Naive thymus-derived CD8-positive, alpha-beta T cell (primary cell): ENCODE results near the gene GRIA1. TPM values are rescaled to one million over a fixed set of nuclear protein-coding genes. Genes with fewer than 3 reads are reported as not detected.

Source experiments
- ATAC-seq, 2 donors: fragments of 150-1000 bp; cut with Tn5 transposase in 1 of 2; sonication (Bioruptor Pico), chemical (Tn5 transposase) in 1 of 2; 1 replicate in 1 of 2; 2 replicates in 1 of 2; pipeline ENCODE4 v1.10.0; 2021; ENCODE audit warnings: mild to moderate bottlenecking in 2 of 2, moderate library complexity in 2 of 2
- POLR2A ChIA-PET: fragments of 350-600 bp; sonication (Branson Sonifier 250); formaldehyde crosslinking; loops from one replicate; lab custom pipeline; 2021; ENCODE audit warnings: antibody characterized with exemption; lab: Charles Lee
- DNase-seq, 10 donors: peaks; one replicate each; pipeline versions ENCODE4 v3.0.0 to v3.0.0-alpha.2; 2020 to 2022
- H3K27ac Mint-ChIP-seq, 10 donors: one replicate each; pipeline ENCODE4 v1.8.0; 2020 to 2022; ENCODE audit warnings: mild to moderate bottlenecking in 10 of 10, mixed read lengths in 10 of 10, moderate library complexity in 4 of 10, inconsistent platforms in 1 of 10
- H3K27me3 Mint-ChIP-seq, 5 donors: one replicate each; pipeline ENCODE4 v1.8.0; 2021 to 2022; ENCODE audit warnings: mixed read lengths in 5 of 5
- H3K36me3 Mint-ChIP-seq, 3 donors: one replicate each; pipeline ENCODE4 v1.8.0; 2020 to 2022; ENCODE audit warnings: mixed read lengths in 3 of 3, mild to moderate bottlenecking in 2 of 3, inconsistent platforms in 1 of 3
- H3K4me1 Mint-ChIP-seq, 4 donors: one replicate each; pipeline ENCODE4 v1.8.0; 2021 to 2022; ENCODE audit warnings: mixed read lengths in 4 of 4
- H3K4me3 Mint-ChIP-seq, 10 donors: one replicate each; pipeline ENCODE4 v1.8.0; 2020 to 2022; ENCODE audit warnings: mild to moderate bottlenecking in 10 of 10, mixed read lengths in 10 of 10, moderate library complexity in 6 of 10, inconsistent platforms in 1 of 10
- H3K9me3 Mint-ChIP-seq, 9 donors: one replicate each; pipeline ENCODE4 v1.8.0; 2020 to 2022; ENCODE audit warnings: mixed read lengths in 9 of 9, mild to moderate bottlenecking in 3 of 9, inconsistent platforms in 1 of 9, moderate library complexity in 1 of 9
- polyA plus RNA-seq, 3 donors: library from polyadenylated mRNA; unstranded; fragments of 300-500 nt; fragmentation: Illumina TruSeq; gene quantifications; one replicate each; pipeline ENCODE4 v1.2.3, GENCODE V29; 2021
- total RNA-seq, 8 experiments: library from RNA in 2 of 8; stranded (reverse) in 2 of 8; gene quantifications; one replicate each; pipeline ENCODE4 v1.2.3 and lab custom pipeline; 2021 to 2026

GRIA1 gene
- total RNA-seq (not detected), polyA plus RNA-seq (not detected), total RNA-seq (lab: John Stamatoyannopoulos, UW) (0 reads per million in 6 experiments)

DNA sequence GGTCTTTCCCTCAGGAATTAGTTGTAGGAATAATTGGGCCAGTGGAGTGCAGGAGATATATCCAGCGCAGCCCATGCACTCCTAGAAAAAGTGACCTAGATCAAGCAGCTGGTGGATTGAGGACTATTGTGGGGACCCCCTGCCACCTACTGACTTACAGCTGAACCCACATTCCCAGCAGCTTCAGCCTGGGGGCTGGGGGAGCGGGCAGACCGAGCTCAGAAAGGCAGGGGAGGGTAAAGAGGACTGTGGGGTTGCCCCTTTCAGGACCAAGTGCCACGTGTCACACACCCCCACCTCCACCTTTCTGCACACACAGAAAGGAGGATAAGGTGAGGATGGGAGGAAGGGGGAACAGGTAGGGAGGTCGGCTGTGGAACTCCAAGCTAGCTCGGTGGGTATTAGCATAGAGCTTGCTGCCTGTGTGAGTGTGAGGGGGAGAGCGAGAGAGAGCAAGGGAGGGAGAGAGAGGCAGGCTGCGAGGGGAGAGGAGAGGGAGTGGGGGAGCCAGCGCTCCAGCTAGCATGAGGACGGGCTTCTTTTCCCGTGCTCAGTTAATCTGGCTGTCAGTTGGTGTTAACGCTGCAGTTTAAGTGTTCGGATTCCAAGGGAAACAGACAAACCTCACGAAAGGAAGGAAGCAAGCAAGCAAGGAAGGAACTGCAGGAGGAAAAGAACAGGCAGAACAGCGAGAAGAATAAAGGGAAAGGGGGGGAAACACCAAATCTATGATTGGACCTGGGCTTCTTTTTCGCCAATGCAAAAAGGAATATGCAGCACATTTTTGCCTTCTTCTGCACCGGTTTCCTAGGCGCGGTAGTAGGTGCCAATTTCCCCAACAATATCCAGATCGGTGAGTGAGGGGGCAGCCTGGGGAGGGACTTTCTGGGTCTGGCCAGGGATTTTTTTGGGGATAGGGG is at the start of gene GRIA1:
Gene GRIA1 (plus strand): TSS at position 553 of the 920 bp plus-strand sequence.
- DNase-seq (no peak), ATAC-seq (no peak)
- peaks cover 0 to 2% (median 0%) of the 10 kb centered on the region in 9 donors for H3K9me3 Mint-ChIP-seq
- peak within 1 kb of the TSS in 1 of 10 donors; percentile 18 for H3K27ac Mint-ChIP-seq
- H3K4me3 Mint-ChIP-seq, result no peak within 1 kb of the TSS
- POLR2A ChIA-PET, result no interaction called here
- H3K27me3 Mint-ChIP-seq, result peaks cover 26 to 52% (median 35%) of the 10 kb centered on the region in 5 donors
- H3K4me1 Mint-ChIP-seq, result peaks cover 0 to 2% (median 0%) of the 10 kb centered on the region in 4 donors
- H3K36me3 Mint-ChIP-seq, result no peaks in the 10 kb centered on the region

DNA sequence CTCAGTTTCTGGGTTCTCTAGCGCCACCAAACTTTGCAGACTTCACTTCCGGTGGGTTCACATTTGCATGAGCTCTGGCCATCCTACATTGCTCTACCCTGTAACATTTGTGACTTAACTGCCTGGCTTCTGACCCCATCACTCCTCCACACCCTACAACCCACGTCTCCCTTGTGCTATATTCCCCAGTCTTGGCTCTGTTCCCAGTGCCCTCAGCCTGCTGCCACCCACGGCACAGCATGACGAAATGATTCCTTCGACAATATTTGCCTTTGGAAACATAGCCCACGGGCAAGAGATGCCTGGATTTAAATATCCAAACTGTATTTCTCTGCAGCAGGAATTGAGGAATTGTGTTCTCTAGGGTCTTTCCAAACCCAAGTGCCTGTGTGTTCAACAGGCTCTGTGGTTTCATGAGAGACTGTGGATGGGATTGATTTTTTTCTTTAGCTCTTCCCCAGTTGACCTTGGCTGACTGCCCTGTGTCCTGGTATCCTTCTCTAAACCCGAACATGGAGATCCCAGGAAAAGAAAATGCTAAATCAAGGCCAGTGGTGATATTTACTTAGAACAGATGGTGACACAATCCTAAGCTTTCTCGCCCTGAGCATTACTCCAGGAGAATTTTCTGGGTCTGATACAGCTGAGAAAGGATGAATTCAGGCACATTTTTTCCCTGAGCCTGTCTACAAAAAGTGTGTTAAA is 44.4 kb upstream of the GRIA1 start:
- no peak for ATAC-seq
- H3K27me3 Mint-ChIP-seq, result peaks cover 0 to 3% (median 0%) of the 10 kb centered on the region in 5 donors
- no peaks in the 10 kb centered on the region for H3K4me1 Mint-ChIP-seq
- H3K36me3 Mint-ChIP-seq, result no peaks in the 10 kb centered on the region
- H3K9me3 Mint-ChIP-seq, result peaks cover 0 to 2% (median 0%) of the 10 kb centered on the region in 9 donors
- DNase-seq, result no peak
- no peak overlapping the region for H3K4me3 Mint-ChIP-seq
- POLR2A ChIA-PET, result no interaction called here
- no peak overlapping the region for H3K27ac Mint-ChIP-seq

- no peak overlapping the region for H3K27ac Mint-ChIP-seq
- no peaks in the 10 kb centered on the region for H3K4me1 Mint-ChIP-seq
- no peaks in the 10 kb centered on the region for H3K36me3 Mint-ChIP-seq
- H3K4me3 Mint-ChIP-seq, result no peak overlapping the region
- H3K27me3 Mint-ChIP-seq, result peaks cover 0 to 14% (median 4%) of the 10 kb centered on the region in 5 donors
- peaks cover 0 to 4% (median 0%) of the 10 kb centered on the region in 9 donors for H3K9me3 Mint-ChIP-seq
- POLR2A ChIA-PET, result no interaction called here
- DNase-seq, result no peak
- ATAC-seq, result no peak
These were observed 42.9 kb upstream of the GRIA1 start for GRCh38 chr5:153447534-153447933.

DNA sequence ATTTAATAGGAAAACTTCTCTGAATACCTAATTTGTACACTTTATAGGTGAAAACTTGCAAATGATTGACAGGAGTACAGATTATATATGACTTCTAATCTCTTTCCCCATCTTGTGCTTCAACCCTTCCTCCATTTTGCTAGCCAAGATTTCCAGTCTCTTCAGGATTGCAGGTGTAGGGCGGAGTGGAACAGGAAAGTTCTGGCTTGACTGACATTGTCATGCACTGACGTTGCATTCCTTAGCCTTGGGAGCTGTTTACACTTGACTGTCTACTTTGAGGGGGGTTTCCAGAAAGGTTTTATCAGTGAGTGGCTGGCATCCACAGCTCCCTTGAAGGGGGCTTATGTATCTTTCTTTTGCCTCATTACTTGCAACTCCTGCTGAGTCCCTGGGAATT is 34.1 kb upstream of the GRIA1 start:
- peaks cover 0 to 9% (median 0%) of the 10 kb centered on the region in 9 donors for H3K9me3 Mint-ChIP-seq
- no peaks in the 10 kb centered on the region for H3K4me1 Mint-ChIP-seq
- H3K27me3 Mint-ChIP-seq, result peaks cover 0 to 18% (median 2%) of the 10 kb centered on the region in 5 donors
- H3K27ac Mint-ChIP-seq, result no peak overlapping the region
- no peaks in the 10 kb centered on the region for H3K36me3 Mint-ChIP-seq
- no peak overlapping the region for H3K4me3 Mint-ChIP-seq
- ATAC-seq, result no peak
- DNase-seq, result no peak
- POLR2A ChIA-PET, result no interaction called here

- POLR2A ChIA-PET, result no interaction called here
- Mint-ChIP-seq H3K27ac (no peak overlapping the region), H3K9me3 (peaks cover 0 to 9% (median 0%) of the 10 kb centered on the region in 9 donors), H3K4me1 (no peaks in the 10 kb centered on the region), H3K27me3 (peaks cover 0 to 14% (median 2%) of the 10 kb centered on the region in 5 donors), H3K4me3 (no peak overlapping the region), H3K36me3 (no peaks in the 10 kb centered on the region)
- ATAC-seq (no peak), DNase-seq (no peak)
These were observed 33.5 kb upstream of the GRIA1 start for GRCh38 chr5:153456993-153457392.

- Mint-ChIP-seq H3K27me3 (peaks cover 0 to 6% (median 0%) of the 10 kb centered on the region in 5 donors), H3K4me1 (no peaks in the 10 kb centered on the region), H3K4me3 (no peak overlapping the region), H3K36me3 (no peaks in the 10 kb centered on the region), H3K9me3 (peaks cover 0 to 9% (median 0%) of the 10 kb centered on the region in 9 donors), H3K27ac (no peak overlapping the region)
- ATAC-seq (no peak), DNase-seq (no peak)
- POLR2A ChIA-PET, result no interaction called here
These were observed 32.2 kb upstream of the GRIA1 start for GRCh38 chr5:153458268-153458667.

DNA sequence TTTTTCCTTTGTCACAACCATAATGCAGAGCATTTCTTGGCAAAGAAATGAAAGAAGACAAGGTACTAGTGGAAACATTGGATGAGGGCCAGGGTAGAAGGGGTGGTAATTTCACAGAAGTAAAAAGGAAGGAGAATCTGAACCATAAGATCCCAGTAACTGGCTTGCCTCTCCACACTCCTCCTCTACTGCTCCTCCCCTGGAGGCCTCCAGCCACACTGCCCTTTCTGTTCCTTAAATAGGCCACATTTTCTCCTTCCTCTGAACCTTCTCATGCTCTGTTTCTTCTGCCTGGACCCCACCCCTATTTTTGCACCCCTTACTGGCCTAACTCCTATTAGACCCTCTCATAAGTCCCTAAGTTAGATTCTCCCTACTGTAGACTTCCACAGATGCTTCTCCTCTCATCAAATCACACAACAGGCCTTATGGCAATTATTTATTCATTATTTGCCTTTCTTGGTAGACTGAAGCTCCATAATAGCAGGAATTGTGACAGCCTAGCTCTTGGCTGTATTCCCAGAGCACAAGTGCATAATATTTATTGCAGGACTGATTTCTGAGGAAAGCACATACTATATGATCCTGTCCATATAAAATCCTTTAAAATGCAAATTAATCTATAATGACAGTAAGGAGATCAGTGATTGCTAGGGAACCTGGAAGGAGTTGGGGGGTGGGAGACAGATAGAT is 31.3 kb upstream of the GRIA1 start:
- POLR2A ChIA-PET, result no interaction called here
- no peak overlapping the region for H3K4me3 Mint-ChIP-seq
- ATAC-seq (no peak), DNase-seq (no peak)
- H3K9me3 Mint-ChIP-seq, result peaks cover 0 to 7% (median 0%) of the 10 kb centered on the region in 9 donors
- peaks cover 0 to 3% (median 0%) of the 10 kb centered on the region in 5 donors for H3K27me3 Mint-ChIP-seq
- H3K4me1 Mint-ChIP-seq, result no peaks in the 10 kb centered on the region
- H3K36me3 Mint-ChIP-seq, result no peaks in the 10 kb centered on the region
- no peak overlapping the region for H3K27ac Mint-ChIP-seq

GRCh38 chr5:153460421-153460820 is 30.0 kb upstream of the GRIA1 start:
- Mint-ChIP-seq H3K9me3 (peaks cover 0 to 4% (median 0%) of the 10 kb centered on the region in 9 donors), H3K27me3 (peaks cover 0 to 2% (median 0%) of the 10 kb centered on the region in 5 donors), H3K4me3 (no peak overlapping the region), H3K4me1 (no peaks in the 10 kb centered on the region), H3K36me3 (no peaks in the 10 kb centered on the region), H3K27ac (no peak overlapping the region)
- DNase-seq (no peak), ATAC-seq (no peak)
- POLR2A ChIA-PET, result no interaction called here

DNA sequence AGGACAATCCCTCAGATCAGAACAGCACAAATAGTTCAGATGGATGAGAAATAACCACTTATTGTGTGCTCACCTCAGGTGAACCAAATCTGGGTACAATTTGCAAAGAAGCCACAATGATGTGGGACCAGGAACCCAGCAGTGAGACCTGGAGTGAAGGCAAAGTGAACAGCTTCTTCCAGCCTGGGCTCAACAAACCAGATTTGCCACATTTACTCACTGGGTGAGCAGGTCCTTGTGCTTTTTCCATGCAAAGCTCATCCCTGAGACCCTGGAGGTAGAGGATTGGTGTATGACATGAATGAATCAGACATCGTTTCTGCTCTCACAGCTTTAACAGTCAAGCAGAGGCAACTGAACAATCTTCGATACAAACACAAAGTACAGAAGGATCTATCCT is 29.1 kb upstream of the GRIA1 start:
- Mint-ChIP-seq H3K36me3 (no peaks in the 10 kb centered on the region), H3K4me3 (no peak overlapping the region), H3K4me1 (no peaks in the 10 kb centered on the region), H3K9me3 (peaks cover 0 to 4% (median 0%) of the 10 kb centered on the region in 9 donors), H3K27me3 (peaks cover 0 to 2% (median 0%) of the 10 kb centered on the region in 5 donors), H3K27ac (no peak overlapping the region)
- DNase-seq (no peak), ATAC-seq (no peak)
- POLR2A ChIA-PET, result no interaction called here

GRCh38 chr5:153463806-153464205 is 26.7 kb upstream of the GRIA1 start:
- H3K27me3 Mint-ChIP-seq, result peaks cover 0 to 2% (median 0%) of the 10 kb centered on the region in 5 donors
- POLR2A ChIA-PET, result no interaction called here
- H3K4me3 Mint-ChIP-seq, result no peak overlapping the region
- H3K9me3 Mint-ChIP-seq, result peaks cover 0 to 4% (median 0%) of the 10 kb centered on the region in 9 donors
- no peaks in the 10 kb centered on the region for H3K36me3 Mint-ChIP-seq
- no peak for DNase-seq
- ATAC-seq, result no peak
- H3K4me1 Mint-ChIP-seq, result no peaks in the 10 kb centered on the region
- H3K27ac Mint-ChIP-seq, result no peak overlapping the region

DNA sequence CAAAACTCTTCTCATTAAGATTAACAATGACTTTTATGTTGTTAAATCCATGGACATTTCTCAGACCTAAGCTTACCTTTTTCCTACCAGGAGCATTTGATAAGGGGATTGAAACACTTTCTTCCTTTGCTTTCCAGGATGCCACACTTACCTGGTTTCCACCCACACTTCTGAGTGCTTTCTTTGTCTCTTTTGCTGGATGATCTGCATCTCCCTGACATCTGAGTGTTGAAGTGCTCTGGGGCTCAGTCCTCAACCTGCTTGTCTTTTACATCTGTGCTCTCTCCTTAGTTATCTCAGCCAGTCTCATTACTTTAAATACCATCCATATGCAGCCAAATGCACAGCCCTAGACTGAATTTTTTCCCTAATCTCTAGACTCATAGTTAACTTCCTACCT is 22.9 kb upstream of the GRIA1 start:
- H3K27me3 Mint-ChIP-seq, result no peaks in the 10 kb centered on the region
- DNase-seq, result no peak
- H3K9me3 Mint-ChIP-seq, result peaks cover 0 to 11% (median 3%) of the 10 kb centered on the region in 9 donors
- H3K36me3 Mint-ChIP-seq, result no peaks in the 10 kb centered on the region
- no peak for ATAC-seq
- H3K4me1 Mint-ChIP-seq, result no peaks in the 10 kb centered on the region
- no peak overlapping the region for H3K27ac Mint-ChIP-seq
- POLR2A ChIA-PET, result no interaction called here
- H3K4me3 Mint-ChIP-seq, result no peak overlapping the region

GRCh38 chr5:153469423-153469822 is 21.0 kb upstream of the GRIA1 start:
- POLR2A ChIA-PET, result no interaction called here
- Mint-ChIP-seq H3K4me3 (no peak overlapping the region), H3K9me3 (peaks cover 0 to 27% (median 3%) of the 10 kb centered on the region in 9 donors), H3K36me3 (no peaks in the 10 kb centered on the region), H3K27ac (no peak overlapping the region), H3K27me3 (peaks cover 0 to 4% (median 0%) of the 10 kb centered on the region in 5 donors), H3K4me1 (no peaks in the 10 kb centered on the region)
- no peak for ATAC-seq
- DNase-seq, result no peak
